Measurements from ENCODE around the gene C9orf50.

GRCh38 chr9:129665814-129666520, 45.1 kb upstream of the C9orf50 start:
- TF ChIP-seq POLR2A (IDR thresholded peaks at IDR 0.05; ENCODE audit: low read depth, low read length) = no peak
- no peak for TF ChIP-seq POLR2AphosphoS5 (IDR thresholded peaks at IDR 0.05; ENCODE audit: low read depth, low read length)

Measured in GM12891 (cell line).